GM10847 (cell line): ENCODE results near the gene GUCY2D.

ENCODE experiments used
- POLR2A ChIP-seq: IDR thresholded peaks from 2 replicates; pipeline ENCODE4 v1.6.1; 2011; ENCODE audit not compliant: insufficient read length; ENCODE audit errors: extremely low read depth

The GUCY2D gene

GRCh38 chr17:8006836-8007680, 4.6 kb downstream of the GUCY2D start:
- TF ChIP-seq POLR2A = no peak

DNA sequence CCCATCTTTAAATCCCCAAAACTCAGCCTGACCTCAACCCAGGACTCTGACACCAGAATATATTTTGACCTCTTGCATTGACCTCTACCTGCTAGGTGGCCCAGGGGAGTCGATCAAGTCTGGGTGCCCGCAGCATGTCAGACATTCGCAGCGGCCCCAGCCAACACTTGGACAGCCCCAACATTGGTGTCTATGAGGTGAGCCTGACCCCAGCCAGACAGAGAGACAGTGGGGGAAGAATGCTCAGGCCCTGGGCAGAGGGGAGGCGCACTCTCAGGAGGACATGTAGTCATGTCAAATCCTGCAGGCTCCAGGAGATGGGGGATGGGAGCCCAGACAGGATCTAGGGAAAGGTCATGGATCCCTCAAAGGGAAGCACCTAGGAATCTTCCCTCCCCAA, 5.4 kb downstream of the GUCY2D start:
- TF ChIP-seq POLR2A = no peak

DNA sequence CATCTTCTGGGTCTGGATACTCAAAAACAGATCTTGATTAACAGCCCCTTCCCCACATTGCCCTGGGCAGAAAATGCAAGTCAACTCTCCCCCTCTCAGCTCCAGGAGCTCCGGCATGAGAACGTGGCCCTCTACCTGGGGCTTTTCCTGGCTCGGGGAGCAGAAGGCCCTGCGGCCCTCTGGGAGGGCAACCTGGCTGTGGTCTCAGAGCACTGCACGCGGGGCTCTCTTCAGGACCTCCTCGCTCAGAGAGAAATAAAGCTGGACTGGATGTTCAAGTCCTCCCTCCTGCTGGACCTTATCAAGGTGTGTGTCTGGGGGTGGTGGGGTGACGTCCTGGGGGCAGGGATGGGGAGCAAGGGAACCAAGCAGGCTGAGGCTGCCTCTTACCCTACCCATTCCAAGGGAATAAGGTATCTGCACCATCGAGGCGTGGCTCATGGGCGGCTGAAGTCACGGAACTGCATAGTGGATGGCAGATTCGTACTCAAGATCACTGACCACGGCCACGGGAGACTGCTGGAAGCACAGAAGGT, 9.7 kb downstream of the GUCY2D start:
- TF ChIP-seq POLR2A = no peak

- no peak for TF ChIP-seq POLR2A
Observed at GRCh38 chr17:8012996-8013640, 10.7 kb downstream of the GUCY2D start.

DNA sequence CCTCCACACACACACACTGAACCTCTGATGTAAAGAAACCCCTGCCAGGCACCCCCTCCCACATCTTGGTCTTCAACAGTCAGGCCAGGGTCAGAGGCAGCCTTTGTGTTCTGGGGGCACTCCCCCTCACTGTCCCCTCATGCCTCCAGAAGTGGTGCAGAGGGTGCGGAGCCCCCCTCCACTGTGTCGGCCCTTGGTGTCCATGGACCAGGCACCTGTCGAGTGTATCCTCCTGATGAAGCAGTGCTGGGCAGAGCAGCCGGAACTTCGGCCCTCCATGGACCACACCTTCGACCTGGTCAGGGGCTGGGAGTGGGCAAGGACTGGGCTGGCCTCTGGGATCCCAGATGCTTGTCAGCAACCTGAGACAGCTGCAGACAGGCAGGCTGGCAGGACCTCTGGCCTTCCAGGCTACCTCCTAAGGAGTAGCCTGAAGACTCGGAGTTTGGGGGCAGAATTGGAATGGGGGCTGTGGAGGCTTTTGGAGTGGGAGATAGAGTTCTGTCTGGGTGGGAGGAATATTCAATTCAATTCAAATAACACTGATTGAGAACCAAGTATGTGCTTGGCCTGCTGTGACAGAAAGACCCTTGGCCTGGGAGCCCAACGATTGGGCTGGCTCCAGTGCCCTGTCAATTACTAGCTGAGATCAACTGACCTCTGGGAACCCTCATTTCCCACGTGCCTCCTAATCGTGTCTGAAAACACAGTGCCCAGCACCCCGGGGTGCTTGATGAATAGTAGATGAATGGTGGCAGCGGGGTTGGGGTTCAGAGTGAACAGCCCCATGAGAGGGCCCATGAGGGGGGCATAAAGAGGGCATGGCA, 11.5 kb downstream of the GUCY2D start:
- TF ChIP-seq POLR2A = no peak

- TF ChIP-seq POLR2A = no peak
Observed at GRCh38 chr17:8014558-8014850, 12.1 kb downstream of the GUCY2D start.

DNA sequence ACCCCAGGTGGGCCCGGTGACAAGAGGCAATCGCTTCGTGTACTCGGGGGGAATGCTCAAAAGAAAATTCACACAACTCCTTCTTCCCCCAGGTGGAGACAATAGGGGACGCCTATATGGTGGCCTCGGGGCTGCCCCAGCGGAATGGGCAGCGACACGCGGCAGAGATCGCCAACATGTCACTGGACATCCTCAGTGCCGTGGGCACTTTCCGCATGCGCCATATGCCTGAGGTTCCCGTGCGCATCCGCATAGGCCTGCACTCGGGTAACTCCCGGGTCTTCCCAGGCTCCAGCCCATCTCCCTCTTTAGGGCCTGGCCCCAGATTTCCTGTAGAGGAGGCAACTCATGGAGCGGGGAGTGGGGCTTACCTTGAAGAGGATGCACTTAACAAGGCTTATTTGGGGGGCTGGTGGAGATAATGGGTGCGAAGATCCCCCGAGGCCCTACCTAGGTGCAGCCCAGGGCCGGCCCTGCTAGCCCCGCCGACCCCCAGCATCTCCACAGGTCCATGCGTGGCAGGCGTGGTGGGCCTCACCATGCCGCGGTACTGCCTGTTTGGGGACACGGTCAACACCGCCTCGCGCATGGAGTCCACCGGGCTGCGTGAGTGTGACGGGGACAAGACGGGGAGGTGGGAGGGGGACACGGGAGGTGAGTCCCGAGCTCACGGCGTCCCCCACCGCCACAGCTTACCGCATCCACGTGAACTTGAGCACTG, 13.0 kb downstream of the GUCY2D start:
- TF ChIP-seq POLR2A = no peak

DNA sequence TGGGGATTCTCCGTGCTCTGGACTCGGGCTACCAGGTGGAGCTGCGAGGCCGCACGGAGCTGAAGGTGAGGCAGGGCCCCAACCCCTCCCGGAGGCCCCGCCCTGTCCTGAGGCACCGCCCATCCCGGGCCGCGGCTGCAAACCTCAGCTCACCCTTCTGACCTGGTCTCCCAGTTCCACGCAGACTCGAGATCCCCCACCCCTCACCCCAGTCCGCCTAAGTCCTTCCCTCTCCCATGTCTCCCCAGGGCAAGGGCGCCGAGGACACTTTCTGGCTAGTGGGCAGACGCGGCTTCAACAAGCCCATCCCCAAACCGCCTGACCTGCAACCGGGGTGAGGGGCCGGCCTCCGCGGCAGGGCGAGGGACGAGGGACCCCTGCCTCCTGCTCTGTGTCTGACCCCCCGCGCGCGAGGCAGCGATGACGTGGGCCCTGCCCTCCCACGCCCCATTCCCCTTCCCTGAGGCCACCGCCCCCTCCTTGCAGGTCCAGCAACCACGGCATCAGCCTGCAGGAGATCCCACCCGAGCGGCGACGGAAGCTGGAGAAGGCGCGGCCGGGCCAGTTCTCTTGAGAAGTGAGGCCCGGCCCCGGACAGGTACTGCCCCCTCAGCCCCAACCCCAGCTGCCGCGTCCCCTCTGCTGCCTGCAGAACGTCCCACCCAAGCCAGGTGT, 13.7 kb downstream of the GUCY2D start:
- no peak for TF ChIP-seq POLR2A

DNA sequence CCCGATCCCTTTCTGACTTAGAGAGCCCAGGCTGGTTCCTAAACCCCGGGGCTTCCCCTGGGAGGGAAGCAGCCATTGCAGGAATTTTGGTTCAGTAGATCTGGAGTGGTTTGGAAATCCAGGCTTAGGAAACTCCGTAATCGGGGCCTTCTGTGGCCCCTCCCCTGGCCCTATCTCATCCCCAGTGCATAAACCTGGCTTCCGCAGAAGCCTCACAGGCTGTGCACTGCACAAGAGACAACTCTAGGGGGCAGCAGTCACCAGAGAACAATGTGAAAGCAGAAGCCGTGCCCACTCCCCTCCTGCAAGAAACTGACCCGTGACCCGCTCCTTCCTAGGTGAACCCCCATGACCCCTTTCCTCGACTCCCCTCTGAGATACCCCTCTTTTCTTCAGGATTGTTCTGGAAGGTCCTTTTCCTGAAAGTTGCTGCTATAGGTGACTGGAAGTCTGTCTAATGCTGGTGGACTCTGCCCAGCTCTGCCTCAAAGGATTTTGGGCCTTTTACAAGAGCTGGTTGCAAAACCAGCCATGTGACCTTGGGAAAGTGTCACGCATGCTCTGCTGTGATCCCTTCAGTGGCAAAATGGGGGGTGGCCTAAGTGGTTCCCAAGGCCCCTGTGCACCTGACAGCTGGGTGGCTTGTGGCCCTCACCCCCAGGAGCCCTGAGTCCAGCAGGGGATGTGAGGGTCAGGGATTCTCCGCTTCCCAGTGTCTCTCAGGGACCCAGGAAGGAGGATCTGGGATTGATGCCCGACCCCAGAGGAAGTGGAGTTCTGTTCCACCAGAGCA, 14.4 kb downstream of the GUCY2D start:
- no peak for TF ChIP-seq POLR2A

DNA sequence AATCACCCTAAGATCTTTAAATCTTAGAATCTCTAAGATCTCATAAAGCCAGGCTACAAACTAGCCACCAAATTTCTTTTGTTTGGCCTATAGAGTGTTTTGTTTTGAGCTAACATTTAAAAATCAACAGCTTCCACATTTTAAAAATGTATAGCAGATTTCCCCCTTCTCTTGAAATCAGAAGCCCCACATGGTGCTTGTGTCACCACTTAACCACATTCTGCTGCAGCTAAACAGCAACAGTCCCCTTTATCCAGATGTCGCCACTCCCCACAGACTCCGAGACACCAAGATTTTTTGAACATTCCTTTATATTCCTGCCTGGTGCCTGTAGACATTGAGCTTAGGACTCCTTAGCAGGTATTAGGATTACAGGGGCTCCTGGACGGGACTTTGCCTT, 16.0 kb downstream of the GUCY2D start:
- no peak for TF ChIP-seq POLR2A

DNA sequence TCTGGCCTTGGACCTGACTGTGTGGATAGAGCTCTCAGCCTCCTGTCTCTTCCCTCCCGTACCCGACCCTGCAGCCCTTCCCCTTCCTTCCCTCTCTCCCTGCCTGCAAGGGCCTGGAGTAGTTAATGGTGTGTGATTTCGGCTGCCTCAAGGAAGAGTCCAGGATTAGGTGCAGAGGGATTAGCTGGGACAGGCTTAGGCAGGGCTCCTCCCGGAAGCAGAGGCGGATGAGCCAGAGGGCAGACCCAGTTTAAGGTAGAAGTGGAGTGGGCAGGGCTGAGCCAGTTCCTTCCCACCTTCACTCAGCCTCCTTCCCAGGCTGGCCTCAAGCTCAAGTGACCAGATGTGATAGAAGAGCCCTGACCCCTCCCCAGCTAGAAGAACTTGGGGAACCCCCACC, 16.8 kb downstream of the GUCY2D start:
- no peak for TF ChIP-seq POLR2A

GRCh38 chr17:8019665-8020650, 17.5 kb downstream of the GUCY2D start:
- no peak for TF ChIP-seq POLR2A
